Mucosa of descending colon (tissue), 3 donors: Measurements from ENCODE around the gene LHPP. TPM values are rescaled to one million over a fixed set of nuclear protein-coding genes. Genes with fewer than 3 reads are reported as not detected.

Experiments used
- ATAC-seq: fragments of 200-7000 bp; cut with Tn5 transposase; one replicate; pipeline ENCODE4 v1.9.1; 2020; ENCODE audit warnings: mild to moderate bottlenecking, moderate library complexity
- DNase-seq, 3 donors: peaks; one replicate each; pipeline ENCODE4 v3.0.0-alpha.2; 2020
- H3K36me3 ChIP-seq: fragments of 200-600 bp; one replicate; pipeline ENCODE4 v1.8.0; 2021; ENCODE audit warnings: low read depth, mild to moderate bottlenecking
- H3K4me1 ChIP-seq: fragments of 200-600 bp; one replicate; pipeline ENCODE4 v1.8.0; 2021; ENCODE audit warnings: low read depth, mild to moderate bottlenecking
- H3K4me3 ChIP-seq: fragments of 200-600 bp; one replicate; pipeline ENCODE4 v1.8.0; 2021; ENCODE audit warnings: mild to moderate bottlenecking
- H3K9me3 ChIP-seq: fragments of 200-600 bp; one replicate; pipeline ENCODE4 v1.8.0; 2021; ENCODE audit warnings: mild to moderate bottlenecking
- CTCF ChIP-seq: fragments of 200-600 bp; IDR thresholded peaks from one replicate; pipeline ENCODE4 v1.8.0; 2022; ENCODE audit warnings: antibody characterized with exemption, mild to moderate bottlenecking
- intact Hi-C, 2 donors: fragments of 100-400 bp; cut with DNase I in 1 of 2; cut with micrococcal nuclease in 1 of 2; formaldehyde crosslinking; loops; one replicate each; pipeline versions ENCODE4 v1.11.0 to v1.11.1; 2022; cut with DNase I, micrococcal nuclease
- total RNA-seq, 3 donors: library from RNA; stranded (reverse); fragmentation: NEBNext Ultra II Directional in 2 of 3; extraction: Animal tissue kit (Norgen Biotek cat#: 25700) in 2 of 3; gene quantifications; one replicate each; pipeline versions ENCODE4 v1.2.1 to v1.2.4, GENCODE V29; 2021 to 2023
- donor health status: DM: no; HTN: no; CAD: no; lungs with moderate emphysema.
- donor health status: DM: no; HTN: no; CAD: no.
- donor health status: DM: no; HTN: yes; CAD: no.

LHPP gene
- total RNA-seq, 3 donors from 2014 or later, result 19.7 to 46.7 (median 26.5) TPM

DNA sequence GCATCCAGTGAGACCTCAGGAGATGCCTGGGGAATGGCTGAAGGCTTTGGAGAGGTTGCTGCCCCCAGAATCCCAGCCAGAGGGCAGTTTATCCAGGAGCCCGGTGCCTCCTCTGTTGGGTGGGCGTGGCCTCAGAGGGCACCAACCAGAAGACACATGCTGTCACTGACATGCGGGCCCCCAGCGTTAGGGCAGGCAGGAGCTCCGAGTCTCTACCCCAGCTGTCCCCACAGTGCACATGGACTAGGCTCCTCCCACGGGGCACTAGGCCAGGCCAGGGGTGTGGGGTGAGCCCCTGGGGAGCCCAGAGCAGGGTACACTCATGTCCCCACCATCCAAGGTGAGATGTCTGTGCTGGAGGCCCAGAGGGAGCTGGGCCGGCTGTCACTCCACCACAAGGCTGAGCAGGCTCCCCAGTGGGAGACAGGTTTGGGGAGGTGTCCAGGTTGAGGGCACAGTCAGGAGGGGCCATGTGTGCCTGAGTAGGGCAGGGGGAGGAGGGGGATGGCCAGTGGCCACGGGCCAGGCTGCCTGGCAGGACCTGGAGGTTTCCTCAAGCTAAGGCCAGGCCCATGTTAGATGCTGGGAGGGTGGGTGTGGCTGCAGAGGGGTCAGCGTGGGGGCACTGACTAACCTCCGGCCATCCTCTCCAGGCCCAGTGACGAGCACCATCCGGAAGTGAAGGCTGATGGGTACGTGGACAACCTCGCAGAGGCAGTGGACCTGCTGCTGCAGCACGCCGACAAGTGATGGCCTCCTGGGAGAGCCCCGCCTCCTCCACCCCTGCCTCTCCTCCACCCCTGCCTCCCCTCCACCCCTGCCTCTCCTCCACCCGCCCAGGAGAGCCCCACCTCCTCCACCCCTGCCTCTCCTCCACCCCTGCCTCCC, 151.2 kb downstream of the LHPP start:
- no peak for TF ChIP-seq CTCF
- peak in 1 of 3 donors; percentile 76 for DNase-seq
- H3K9me3 ChIP-seq, result no peaks in the 10 kb centered on the region
- H3K36me3 ChIP-seq, result no peaks in the 10 kb centered on the region
- no peaks in the 10 kb centered on the region for H3K4me1 ChIP-seq
- intact Hi-C loops, result no loop called here
- ATAC-seq, result peak; percentile 39
- H3K4me3 ChIP-seq, result no peak overlapping the region

GRCh38 chr10:124614003-124614659, 152.5 kb downstream of the LHPP start:
- no peak for TF ChIP-seq CTCF
- Histone ChIP-seq H3K4me1 (peaks cover 1% of the 10 kb centered on the region), H3K36me3 (no peaks in the 10 kb centered on the region), H3K9me3 (no peaks in the 10 kb centered on the region), H3K4me3 (no peak overlapping the region)
- intact Hi-C loops, result no loop called here
- ATAC-seq (no peak), DNase-seq (no peak)

DNA sequence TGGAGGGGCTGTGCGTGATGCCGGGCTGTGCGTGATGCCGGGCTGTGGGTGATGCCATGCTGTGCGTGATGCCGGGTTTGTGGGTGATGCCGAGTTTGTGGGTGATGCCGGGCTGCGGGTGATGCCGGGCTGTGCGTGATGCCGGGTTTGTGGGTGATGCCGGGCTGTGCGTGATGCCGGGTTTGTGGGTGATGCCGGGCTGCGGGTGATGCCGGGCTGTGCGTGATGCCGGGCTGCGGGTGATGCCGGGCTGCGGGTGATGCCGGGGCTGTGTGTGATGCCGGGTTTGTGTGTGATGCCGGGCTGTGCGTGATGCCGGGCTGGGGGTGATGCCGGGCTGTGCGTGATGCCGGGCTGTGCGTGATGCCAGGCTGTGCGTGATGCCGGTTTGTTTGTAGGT, 153.6 kb downstream of the LHPP start:
- intact Hi-C loops, result no loop called here

GRCh38 chr10:124616040-124616835, 154.6 kb downstream of the LHPP start:
- no peaks in the 10 kb centered on the region for H3K36me3 ChIP-seq
- DNase-seq (no peak), ATAC-seq (no peak)
- intact Hi-C loops, result no loop called here
- no peak for TF ChIP-seq CTCF
- no peaks in the 10 kb centered on the region for H3K9me3 ChIP-seq
- H3K4me3 ChIP-seq, result no peak overlapping the region
- peaks cover 8% of the 10 kb centered on the region for H3K4me1 ChIP-seq

More for the DNA sequence above, 153.6 kb downstream of the LHPP start:
- Histone ChIP-seq H3K36me3 (no peaks in the 10 kb centered on the region), H3K4me3 (no peak overlapping the region), H3K9me3 (no peaks in the 10 kb centered on the region), H3K4me1 (peaks cover 8% of the 10 kb centered on the region)
- no peak for DNase-seq
- no peak for ATAC-seq
- no peak for TF ChIP-seq CTCF

DNA sequence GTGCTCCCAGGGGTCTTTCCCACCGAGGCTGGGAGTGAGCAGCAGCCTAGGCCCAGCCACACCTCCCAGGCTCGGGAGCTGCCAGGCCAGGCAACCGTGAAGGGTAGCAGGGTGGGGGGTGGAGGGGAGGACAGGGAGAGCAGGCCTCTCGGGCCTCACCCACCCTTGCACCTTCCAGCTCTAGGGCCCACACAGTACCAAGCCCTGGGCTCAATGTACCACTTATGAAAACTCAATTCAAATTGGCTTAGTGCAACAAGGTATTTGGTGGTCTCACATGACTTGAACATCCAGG, 155.2 kb downstream of the LHPP start:
- DNase-seq, result no peak
- peaks cover 8% of the 10 kb centered on the region for H3K4me1 ChIP-seq
- intact Hi-C loops, result no loop called here
- H3K36me3 ChIP-seq, result no peaks in the 10 kb centered on the region
- no peak overlapping the region for H3K4me3 ChIP-seq
- TF ChIP-seq CTCF, result no peak
- H3K9me3 ChIP-seq, result no peaks in the 10 kb centered on the region
- no peak for ATAC-seq
